Naive thymus-derived CD4-positive, alpha-beta T cell (primary cell): ENCODE data around the gene CNTN5. TPM values are rescaled to one million over a fixed set of nuclear protein-coding genes. Genes with fewer than 3 reads are reported as not detected.

ENCODE experiments used
- ATAC-seq: fragments of 150-1000 bp; cut with Tn5 transposase; 2 replicates; pipeline ENCODE4 v1.10.0; 2021; ENCODE audit warnings: mild to moderate bottlenecking, moderate library complexity
- CTCF ChIA-PET: fragments of 350-600 bp; sonication (Branson Sonifier 250); formaldehyde crosslinking; loops from one replicate; lab custom pipeline; 2021; ENCODE audit warnings: antibody characterized with exemption; lab: Charles Lee
- POLR2A ChIA-PET: fragments of 350-600 bp; sonication (Branson Sonifier 250); formaldehyde crosslinking; loops from one replicate; lab custom pipeline; 2021; ENCODE audit warnings: antibody characterized with exemption, inconsistent platforms; lab: Charles Lee
- DNase-seq, 9 donors: peaks; one replicate each; pipeline versions ENCODE4 v3.0.0 to v3.0.0-alpha.2; 2020 to 2022; ENCODE audit warnings: mixed read lengths in 1 of 9
- H3K27ac ChIP-seq: one replicate; pipeline ENCODE4 v1.7.0; 2013; ENCODE audit warnings: mild to moderate bottlenecking, low read depth, low read length, moderate library complexity
- H3K27me3 ChIP-seq, 2 donors: one replicate each; pipeline ENCODE4 v1.7.0; 2013; ENCODE audit warnings: low read length in 2 of 2, mild to moderate bottlenecking in 2 of 2, moderate library complexity in 2 of 2; ENCODE audit not compliant: control insufficient read depth in 2 of 2, insufficient read depth in 2 of 2
- H3K36me3 ChIP-seq, 3 experiments: 1 replicate in 2 of 3; 2 replicates in 1 of 3; pipeline ENCODE4 v1.7.0; 2013; ENCODE audit warnings: low read length in 3 of 3, mild to moderate bottlenecking in 3 of 3, moderate library complexity in 1 of 3; ENCODE audit not compliant: insufficient read depth in 3 of 3, control insufficient read depth in 2 of 3
- H3K4me1 ChIP-seq, 2 donors: one replicate each; pipeline ENCODE4 v1.7.0; 2013; ENCODE audit warnings: low read length in 2 of 2, mild to moderate bottlenecking in 2 of 2, moderate library complexity in 1 of 2; ENCODE audit not compliant: control insufficient read depth in 2 of 2, insufficient read depth in 2 of 2
- H3K4me3 ChIP-seq: 2 replicates; pipeline ENCODE4 v1.7.0; 2013; ENCODE audit warnings: mild to moderate bottlenecking, low read length
- H3K9me3 ChIP-seq, 3 experiments: 1 replicate in 2 of 3; 2 replicates in 1 of 3; pipeline ENCODE4 v1.7.0; 2013; ENCODE audit warnings: low read length in 3 of 3; ENCODE audit not compliant: control insufficient read depth in 2 of 3
- H3K27ac Mint-ChIP-seq, 9 donors: one replicate each; pipeline ENCODE4 v1.8.0; 2020 to 2022; ENCODE audit warnings: mixed read lengths in 9 of 9, mild to moderate bottlenecking in 8 of 9, moderate library complexity in 5 of 9, inconsistent platforms in 2 of 9
- H3K27me3 Mint-ChIP-seq, 5 donors: one replicate each; pipeline ENCODE4 v1.8.0; 2021 to 2022; ENCODE audit warnings: mixed read lengths in 5 of 5, mild to moderate bottlenecking in 1 of 5
- H3K36me3 Mint-ChIP-seq, 5 donors: one replicate each; pipeline ENCODE4 v1.8.0; 2020 to 2022; ENCODE audit warnings: mixed read lengths in 5 of 5, mild to moderate bottlenecking in 3 of 5, inconsistent platforms in 1 of 5
- H3K4me1 Mint-ChIP-seq, 7 donors: one replicate each; pipeline ENCODE4 v1.8.0; 2020 to 2022; ENCODE audit warnings: mixed read lengths in 7 of 7, mild to moderate bottlenecking in 3 of 7, inconsistent platforms in 1 of 7
- H3K4me3 Mint-ChIP-seq, 10 donors: one replicate each; pipeline ENCODE4 v1.8.0; 2020 to 2022; ENCODE audit warnings: mild to moderate bottlenecking in 10 of 10, mixed read lengths in 10 of 10, moderate library complexity in 6 of 10, inconsistent platforms in 2 of 10
- H3K9me3 Mint-ChIP-seq, 11 donors: one replicate each; pipeline ENCODE4 v1.8.0; 2020 to 2022; ENCODE audit warnings: mixed read lengths in 11 of 11, mild to moderate bottlenecking in 4 of 11, inconsistent platforms in 1 of 11, moderate library complexity in 1 of 11
- intact Hi-C, 2 donors: fragments of 100-400 bp; cut with micrococcal nuclease; formaldehyde crosslinking; loops; one replicate each; pipeline ENCODE4 v1.15.1; 2023
- polyA plus RNA-seq, 2 donors: library from polyadenylated mRNA; unstranded; fragments of 300-500 nt; fragmentation: Illumina TruSeq; gene quantifications; one replicate each; pipeline ENCODE4 v1.2.3, GENCODE V29; 2021
- total RNA-seq, 6 experiments: library from RNA in 5 of 6; stranded (reverse) in 5 of 6; gene quantifications; 1 replicate in 5 of 6; 2 replicates in 1 of 6; pipeline ENCODE4 v1.2.3 and lab custom pipeline; 2021 to 2026

The CNTN5 gene
- total and polyA plus RNA-seq, 7 experiments from 2014 or later, result not detected

DNA sequence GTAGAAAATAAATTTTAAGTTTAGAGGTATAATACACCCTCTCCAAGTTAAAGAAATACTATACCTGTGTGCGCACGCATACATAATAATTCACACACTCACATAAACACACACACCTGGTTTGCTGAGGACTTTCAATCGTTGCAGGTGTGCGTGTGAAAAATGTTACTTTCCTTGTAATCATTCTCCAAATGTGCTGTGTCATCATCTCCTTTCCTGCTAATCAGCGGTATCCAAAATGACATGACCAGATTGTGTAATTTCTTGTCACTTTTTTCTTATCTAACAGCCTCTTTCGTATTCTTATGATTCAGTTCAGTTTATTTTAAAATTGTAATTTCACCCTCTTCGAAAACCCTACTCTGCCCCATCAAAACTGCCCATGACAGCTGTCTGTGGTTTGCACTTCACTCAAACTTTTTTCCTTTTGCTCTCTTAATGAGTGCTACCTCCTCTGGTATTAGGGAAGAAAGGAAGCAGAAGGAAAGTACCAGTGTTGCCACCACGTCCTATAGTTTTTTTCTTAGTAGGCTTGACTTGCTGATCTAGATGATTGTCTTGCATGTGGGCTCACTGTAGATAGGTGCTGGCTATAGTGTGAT lies 651.2 kb downstream of the CNTN5 start:
- H3K4me3 Mint-ChIP-seq, result no peak overlapping the region
- no peaks in the 10 kb centered on the region for H3K36me3 ChIP-seq
- H3K36me3 Mint-ChIP-seq, result peaks cover 0 to 7% (median 0%) of the 10 kb centered on the region in 5 donors
- H3K9me3 ChIP-seq, result peaks cover 0 to 8% (median 0%) of the 10 kb centered on the region in 3 experiments
- H3K27ac ChIP-seq, result no peak overlapping the region
- no peak overlapping the region for H3K4me3 ChIP-seq
- H3K27ac Mint-ChIP-seq, result no peak overlapping the region
- intact Hi-C loops, result no loop called here
- H3K9me3 Mint-ChIP-seq, result peaks cover 0 to 29% (median 9%) of the 10 kb centered on the region in 11 donors
- POLR2A ChIA-PET, result no interaction called here
- no peaks in the 10 kb centered on the region for H3K27me3 Mint-ChIP-seq
- no peaks in the 10 kb centered on the region for H3K4me1 ChIP-seq
- DNase-seq, result no peak
- no peaks in the 10 kb centered on the region for H3K4me1 Mint-ChIP-seq
- CTCF ChIA-PET, result no interaction called here
- no peaks in the 10 kb centered on the region for H3K27me3 ChIP-seq
- ATAC-seq, result no peak

- peaks cover 0 to 8% (median 0%) of the 10 kb centered on the region in 3 experiments for H3K9me3 ChIP-seq
Measured at GRCh38 chr11:99676292-99676691, 655.5 kb downstream of the CNTN5 start.

DNA sequence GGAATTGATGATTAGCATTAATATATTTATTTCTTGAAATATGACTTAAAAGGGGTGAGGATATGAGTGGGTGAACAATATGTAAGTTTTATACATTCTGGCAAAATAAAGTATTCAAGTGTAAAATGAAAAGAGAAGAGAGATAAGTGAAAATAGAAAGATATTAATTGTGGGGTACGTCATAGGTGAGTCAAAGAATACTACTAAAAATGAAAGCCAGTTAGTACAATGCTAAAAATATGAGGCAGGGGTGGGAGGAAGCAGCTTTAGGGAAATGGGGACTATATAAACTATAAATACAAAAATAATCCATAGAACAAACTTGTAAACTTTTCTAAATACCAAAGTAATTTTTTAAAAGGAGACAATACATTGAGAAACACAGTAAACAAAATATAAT lies 661.4 kb downstream of the CNTN5 start:
- Mint-ChIP-seq H3K27ac (no peak overlapping the region), H3K27me3 (no peaks in the 10 kb centered on the region), H3K36me3 (no peaks in the 10 kb centered on the region), H3K4me1 (peaks cover 0 to 3% (median 0%) of the 10 kb centered on the region in 7 donors), H3K4me3 (no peak overlapping the region), H3K9me3 (peaks cover 0 to 32% (median 2%) of the 10 kb centered on the region in 11 donors)
- Histone ChIP-seq H3K9me3 (no peaks in the 10 kb centered on the region), H3K36me3 (no peaks in the 10 kb centered on the region), H3K4me1 (no peaks in the 10 kb centered on the region), H3K27me3 (no peaks in the 10 kb centered on the region), H3K4me3 (no peak overlapping the region), H3K27ac (no peak overlapping the region)
- ChIA-PET CTCF (no interaction called here), POLR2A (no interaction called here)
- intact Hi-C loops, result no loop called here
- DNase-seq (no peak), ATAC-seq (no peak)

More at GRCh38 chr11:99676292-99676691, 655.5 kb downstream of the CNTN5 start:
- Histone ChIP-seq H3K27ac (no peak overlapping the region), H3K36me3 (no peaks in the 10 kb centered on the region), H3K27me3 (no peaks in the 10 kb centered on the region), H3K4me1 (no peaks in the 10 kb centered on the region), H3K4me3 (no peak overlapping the region)
- Mint-ChIP-seq H3K27ac (no peak overlapping the region), H3K9me3 (peaks cover 0 to 37% (median 5%) of the 10 kb centered on the region in 11 donors), H3K4me1 (no peaks in the 10 kb centered on the region), H3K27me3 (no peaks in the 10 kb centered on the region), H3K36me3 (peaks cover 0 to 7% (median 0%) of the 10 kb centered on the region in 5 donors), H3K4me3 (no peak overlapping the region)
- intact Hi-C loops, result no loop called here
- DNase-seq (no peak), ATAC-seq (no peak)
- POLR2A ChIA-PET, result no interaction called here
- CTCF ChIA-PET, result no interaction called here

- peaks cover 0 to 32% (median 2%) of the 10 kb centered on the region in 11 donors for H3K9me3 Mint-ChIP-seq
- no peaks in the 10 kb centered on the region for H3K27me3 Mint-ChIP-seq
Measured at GRCh38 chr11:99682646-99683045, 661.9 kb downstream of the CNTN5 start.

DNA sequence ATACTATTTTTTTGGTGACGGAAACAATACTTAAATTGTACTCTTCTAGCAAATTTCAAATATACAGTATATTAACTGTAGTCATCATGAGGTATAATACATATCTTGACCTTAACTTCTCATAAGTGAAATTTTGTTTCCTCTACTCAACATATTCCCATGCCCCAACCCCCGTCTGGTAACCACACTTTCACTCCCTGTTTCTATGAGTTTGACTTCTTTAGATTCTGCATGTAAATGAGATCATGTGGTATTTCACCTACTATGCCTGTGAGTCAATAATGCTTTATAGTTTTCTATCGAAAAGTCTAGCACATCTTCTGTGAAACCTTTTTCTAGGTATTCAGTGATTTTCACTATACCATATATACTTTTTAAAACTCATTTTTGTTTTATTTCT lies 663.2 kb downstream of the CNTN5 start:
- no peak overlapping the region for H3K27ac ChIP-seq
- ATAC-seq (no peak), DNase-seq (no peak)
- Mint-ChIP-seq H3K27ac (no peak overlapping the region), H3K36me3 (no peaks in the 10 kb centered on the region), H3K27me3 (no peaks in the 10 kb centered on the region), H3K4me3 (no peak overlapping the region), H3K9me3 (peaks cover 0 to 28% (median 0%) of the 10 kb centered on the region in 11 donors), H3K4me1 (peaks cover 0 to 3% (median 0%) of the 10 kb centered on the region in 7 donors)
- intact Hi-C loops, result no loop called here
- H3K4me3 ChIP-seq, result no peak overlapping the region
- H3K9me3 ChIP-seq, result no peaks in the 10 kb centered on the region
- no peaks in the 10 kb centered on the region for H3K4me1 ChIP-seq
- no peaks in the 10 kb centered on the region for H3K36me3 ChIP-seq
- POLR2A ChIA-PET, result no interaction called here
- no peaks in the 10 kb centered on the region for H3K27me3 ChIP-seq
- CTCF ChIA-PET, result no interaction called here

More at GRCh38 chr11:99682646-99683045, 661.9 kb downstream of the CNTN5 start:
- ATAC-seq (no peak), DNase-seq (no peak)
- H3K9me3 ChIP-seq, result no peaks in the 10 kb centered on the region
- Mint-ChIP-seq H3K36me3 (no peaks in the 10 kb centered on the region), H3K4me3 (no peak overlapping the region), H3K4me1 (peaks cover 0 to 3% (median 0%) of the 10 kb centered on the region in 7 donors), H3K27ac (no peak overlapping the region)
- intact Hi-C loops, result no loop called here
- H3K27ac ChIP-seq, result no peak overlapping the region
- no peaks in the 10 kb centered on the region for H3K27me3 ChIP-seq
- ChIA-PET CTCF (no interaction called here), POLR2A (no interaction called here)
- H3K36me3 ChIP-seq, result no peaks in the 10 kb centered on the region
- no peak overlapping the region for H3K4me3 ChIP-seq
- no peaks in the 10 kb centered on the region for H3K4me1 ChIP-seq

- ATAC-seq (no peak), DNase-seq (no peak)
- no peaks in the 10 kb centered on the region for H3K9me3 ChIP-seq
- H3K4me1 ChIP-seq, result no peaks in the 10 kb centered on the region
- H3K27ac ChIP-seq, result no peak overlapping the region
- ChIA-PET CTCF (no interaction called here), POLR2A (no interaction called here)
- no peak overlapping the region for H3K4me3 ChIP-seq
- no peaks in the 10 kb centered on the region for H3K27me3 ChIP-seq
- Mint-ChIP-seq H3K4me3 (no peak overlapping the region), H3K27ac (no peak overlapping the region), H3K4me1 (peaks cover 0 to 3% (median 0%) of the 10 kb centered on the region in 7 donors), H3K36me3 (peaks cover 0 to 8% (median 0%) of the 10 kb centered on the region in 5 donors), H3K9me3 (peaks cover 3 to 38% (median 14%) of the 10 kb centered on the region in 11 donors), H3K27me3 (no peaks in the 10 kb centered on the region)
- H3K36me3 ChIP-seq, result no peaks in the 10 kb centered on the region
- intact Hi-C loops, result no loop called here
Measured at GRCh38 chr11:99686838-99687237, 666.1 kb downstream of the CNTN5 start.

DNA sequence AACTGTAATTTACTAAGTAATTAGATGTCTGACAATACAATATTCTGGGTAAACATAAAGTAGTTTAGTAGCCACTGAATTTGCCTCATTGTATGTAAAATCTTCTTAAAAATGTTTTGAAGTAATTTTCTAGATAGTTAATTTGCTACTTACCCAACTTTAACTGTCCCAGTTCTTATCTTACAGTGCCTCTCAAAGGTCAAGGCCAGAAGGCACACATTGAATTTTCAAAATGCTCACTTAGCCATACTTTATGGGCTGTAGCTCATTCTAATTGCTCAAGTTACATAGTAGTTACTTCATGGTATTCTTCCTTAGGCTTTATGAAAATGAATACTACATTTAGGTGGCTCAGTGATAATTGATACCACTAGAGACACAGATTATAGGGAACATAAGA lies 666.6 kb downstream of the CNTN5 start:
- Mint-ChIP-seq H3K36me3 (peaks cover 0 to 8% (median 0%) of the 10 kb centered on the region in 5 donors), H3K4me3 (no peak overlapping the region), H3K27ac (no peak overlapping the region), H3K4me1 (no peaks in the 10 kb centered on the region), H3K9me3 (peaks cover 2 to 37% (median 14%) of the 10 kb centered on the region in 11 donors), H3K27me3 (no peaks in the 10 kb centered on the region)
- intact Hi-C loops, result no loop called here
- no peak overlapping the region for H3K4me3 ChIP-seq
- no peak for DNase-seq
- H3K9me3 ChIP-seq, result no peaks in the 10 kb centered on the region
- H3K36me3 ChIP-seq, result no peaks in the 10 kb centered on the region
- H3K27ac ChIP-seq, result no peak overlapping the region
- ATAC-seq, result no peak
- H3K4me1 ChIP-seq, result no peaks in the 10 kb centered on the region
- ChIA-PET CTCF (no interaction called here), POLR2A (no interaction called here)
- no peaks in the 10 kb centered on the region for H3K27me3 ChIP-seq
